ENCODE results near the gene RIMBP3C. TPM values are rescaled to one million over a fixed set of nuclear protein-coding genes. Genes with fewer than 3 reads are reported as not detected.
A peak's percentile ranks its signal among the peaks of the same experiment; 100 is the strongest.
"Not testable (repeated sequence)": the region's sequence is repeated elsewhere in the genome, so short reads cannot be mapped to it uniquely, and the experiment has no call there.

RIMBP3C gene
- polyA plus RNA-seq, 1 donor from 2014 or later = 0.07 TPM

DNA sequence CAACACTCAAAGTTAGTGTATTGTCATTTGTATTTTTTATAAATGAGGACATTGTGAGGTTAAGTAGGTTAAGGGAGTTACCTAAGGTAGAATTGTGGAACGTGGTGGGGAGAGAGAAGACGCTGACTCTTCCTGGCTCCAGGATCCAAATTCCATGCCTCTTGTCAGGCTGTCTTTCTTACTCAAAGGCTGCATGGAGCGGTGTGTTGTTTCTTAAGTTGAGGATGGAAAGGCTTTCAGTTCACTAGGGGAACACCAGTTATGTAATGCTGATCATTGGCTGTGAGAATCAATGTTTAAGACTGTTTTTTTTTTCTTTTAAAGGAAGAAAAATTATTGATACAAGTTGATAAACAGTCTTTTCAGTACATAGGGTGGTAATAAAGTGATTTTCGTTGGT lies 19.1 kb upstream of the RIMBP3C start:
- Histone ChIP-seq H3K27ac (ENCODE audit: low read length) (no peak overlapping the region), H3K4me3 (ENCODE audit: low read length) (peak overlapping the region; percentile 70), H3K27me3 (ENCODE audit: insufficient read depth, low read depth, low read length) (no peaks in the 10 kb centered on the region), H3K36me3 (ENCODE audit: insufficient read depth, low read length) (no peaks in the 10 kb centered on the region), H3K9me2 (ENCODE audit: insufficient read depth, low read length) (no peaks in the 10 kb centered on the region), H4K20me1 (ENCODE audit: insufficient read depth) (peaks cover 16% of the 10 kb centered on the region), H3K79me2 (replicated peaks; ENCODE audit: insufficient read depth, low read length) (peaks cover 68% of the 10 kb centered on the region), H3F3A (ENCODE audit: insufficient read depth, low read length, poor library complexity, severe bottlenecking) (no peaks in the 10 kb centered on the region), H3K4me2 (ENCODE audit: low read length) (no peak overlapping the region), H3K9ac (ENCODE audit: low read length) (no peak overlapping the region), H3K9me3 (ENCODE audit: low read length) (no peaks in the 10 kb centered on the region), H2AFZ (ENCODE audit: low read depth, low read length) (no peak overlapping the region)
- TF ChIP-seq, protein P1, sequence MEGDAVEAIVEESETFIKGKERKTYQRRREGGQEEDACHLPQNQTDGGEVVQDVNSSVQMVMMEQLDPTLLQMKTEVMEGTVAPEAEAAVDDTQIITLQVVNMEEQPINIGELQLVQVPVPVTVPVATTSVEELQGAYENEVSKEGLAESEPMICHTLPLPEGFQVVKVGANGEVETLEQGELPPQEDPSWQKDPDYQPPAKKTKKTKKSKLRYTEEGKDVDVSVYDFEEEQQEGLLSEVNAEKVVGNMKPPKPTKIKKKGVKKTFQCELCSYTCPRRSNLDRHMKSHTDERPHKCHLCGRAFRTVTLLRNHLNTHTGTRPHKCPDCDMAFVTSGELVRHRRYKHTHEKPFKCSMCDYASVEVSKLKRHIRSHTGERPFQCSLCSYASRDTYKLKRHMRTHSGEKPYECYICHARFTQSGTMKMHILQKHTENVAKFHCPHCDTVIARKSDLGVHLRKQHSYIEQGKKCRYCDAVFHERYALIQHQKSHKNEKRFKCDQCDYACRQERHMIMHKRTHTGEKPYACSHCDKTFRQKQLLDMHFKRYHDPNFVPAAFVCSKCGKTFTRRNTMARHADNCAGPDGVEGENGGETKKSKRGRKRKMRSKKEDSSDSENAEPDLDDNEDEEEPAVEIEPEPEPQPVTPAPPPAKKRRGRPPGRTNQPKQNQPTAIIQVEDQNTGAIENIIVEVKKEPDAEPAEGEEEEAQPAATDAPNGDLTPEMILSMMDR (IDR thresholded peaks at IDR 0.05; ENCODE audit: poor library complexity, severe bottlenecking) = no peak
- TF ChIP-seq SMC3 (conservative IDR thresholded peaks at IDR 0.05; ENCODE audit: poor library complexity) = no peak
- TF ChIP-seq EZH2 (IDR thresholded peaks at IDR 0.05; ENCODE audit: borderline replicate concordance, insufficient read depth, low read length, poor library complexity, severe bottlenecking) = no peak
- no peak for TF ChIP-seq POLR2AphosphoS5 (IDR thresholded peaks at IDR 0.05)
- TF ChIP-seq TAF1 (IDR thresholded peaks at IDR 0.05; ENCODE audit: low read depth) = no peak
- no peak for TF ChIP-seq RAD21 (conservative IDR thresholded peaks at IDR 0.05)
- TF ChIP-seq, protein P2, sequence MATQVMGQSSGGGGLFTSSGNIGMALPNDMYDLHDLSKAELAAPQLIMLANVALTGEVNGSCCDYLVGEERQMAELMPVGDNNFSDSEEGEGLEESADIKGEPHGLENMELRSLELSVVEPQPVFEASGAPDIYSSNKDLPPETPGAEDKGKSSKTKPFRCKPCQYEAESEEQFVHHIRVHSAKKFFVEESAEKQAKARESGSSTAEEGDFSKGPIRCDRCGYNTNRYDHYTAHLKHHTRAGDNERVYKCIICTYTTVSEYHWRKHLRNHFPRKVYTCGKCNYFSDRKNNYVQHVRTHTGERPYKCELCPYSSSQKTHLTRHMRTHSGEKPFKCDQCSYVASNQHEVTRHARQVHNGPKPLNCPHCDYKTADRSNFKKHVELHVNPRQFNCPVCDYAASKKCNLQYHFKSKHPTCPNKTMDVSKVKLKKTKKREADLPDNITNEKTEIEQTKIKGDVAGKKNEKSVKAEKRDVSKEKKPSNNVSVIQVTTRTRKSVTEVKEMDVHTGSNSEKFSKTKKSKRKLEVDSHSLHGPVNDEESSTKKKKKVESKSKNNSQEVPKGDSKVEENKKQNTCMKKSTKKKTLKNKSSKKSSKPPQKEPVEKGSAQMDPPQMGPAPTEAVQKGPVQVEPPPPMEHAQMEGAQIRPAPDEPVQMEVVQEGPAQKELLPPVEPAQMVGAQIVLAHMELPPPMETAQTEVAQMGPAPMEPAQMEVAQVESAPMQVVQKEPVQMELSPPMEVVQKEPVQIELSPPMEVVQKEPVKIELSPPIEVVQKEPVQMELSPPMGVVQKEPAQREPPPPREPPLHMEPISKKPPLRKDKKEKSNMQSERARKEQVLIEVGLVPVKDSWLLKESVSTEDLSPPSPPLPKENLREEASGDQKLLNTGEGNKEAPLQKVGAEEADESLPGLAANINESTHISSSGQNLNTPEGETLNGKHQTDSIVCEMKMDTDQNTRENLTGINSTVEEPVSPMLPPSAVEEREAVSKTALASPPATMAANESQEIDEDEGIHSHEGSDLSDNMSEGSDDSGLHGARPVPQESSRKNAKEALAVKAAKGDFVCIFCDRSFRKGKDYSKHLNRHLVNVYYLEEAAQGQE (IDR thresholded peaks at IDR 0.05; ENCODE audit: borderline replicate concordance) = no peak
- no peak for TF ChIP-seq MXI1 (conservative IDR thresholded peaks at IDR 0.05; ENCODE audit: poor library complexity, severe bottlenecking)
- TF ChIP-seq EP300 (conservative IDR thresholded peaks at IDR 0.05; ENCODE audit: poor library complexity, severe bottlenecking) = no peak

DNA sequence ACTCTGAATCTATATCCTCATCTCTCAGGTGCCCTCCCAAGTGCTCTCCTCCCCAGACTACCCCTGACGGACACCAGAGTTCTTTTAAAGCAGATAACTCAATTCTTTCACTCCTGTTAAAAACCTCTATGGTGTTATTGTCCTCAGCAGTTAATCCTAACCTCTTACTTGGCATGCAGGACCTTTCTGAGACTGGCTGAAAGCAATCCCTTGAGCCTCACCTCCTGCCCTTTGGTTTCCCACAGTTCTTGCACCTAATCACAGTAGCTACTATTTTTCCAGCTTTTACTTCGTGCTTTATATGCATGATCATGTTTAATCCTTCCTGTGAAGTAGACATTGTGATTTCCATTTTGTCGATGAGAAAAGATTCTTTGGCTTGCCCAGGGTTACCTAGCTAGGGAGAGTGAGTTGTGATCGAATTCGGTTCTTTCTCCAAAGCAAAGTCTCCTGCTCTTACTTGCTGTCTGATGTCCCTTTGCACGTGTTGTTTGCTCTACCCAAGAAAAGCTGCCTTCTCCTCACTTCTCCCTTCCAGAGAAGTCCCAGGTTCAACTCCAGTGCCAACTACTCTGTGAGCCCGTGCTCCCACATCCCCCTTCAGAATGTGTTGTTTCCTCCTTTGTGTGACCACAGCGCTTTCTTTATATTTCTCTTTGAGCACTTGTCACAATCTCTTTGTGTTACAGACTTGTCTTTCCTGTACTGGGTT lies 18.4 kb upstream of the RIMBP3C start:
- Histone ChIP-seq H3K27me3 (ENCODE audit: insufficient read depth, low read depth, low read length) (no peaks in the 10 kb centered on the region), H3K27ac (ENCODE audit: low read length) (no peak overlapping the region), H3K36me3 (ENCODE audit: insufficient read depth, low read length) (no peaks in the 10 kb centered on the region), H3K9me3 (ENCODE audit: low read length) (no peaks in the 10 kb centered on the region), H4K20me1 (ENCODE audit: insufficient read depth) (peaks cover 16% of the 10 kb centered on the region), H3K4me3 (ENCODE audit: low read length) (peak overlapping the region; percentile 70), H3K9ac (ENCODE audit: low read length) (peak overlapping the region; percentile 2), H3K9me2 (ENCODE audit: insufficient read depth, low read length) (no peaks in the 10 kb centered on the region), H3F3A (ENCODE audit: insufficient read depth, low read length, poor library complexity, severe bottlenecking) (no peaks in the 10 kb centered on the region), H3K4me2 (ENCODE audit: low read length) (peak overlapping the region; percentile 34), H2AFZ (ENCODE audit: low read depth, low read length) (no peak overlapping the region), H3K79me2 (replicated peaks; ENCODE audit: insufficient read depth, low read length) (peaks cover 68% of the 10 kb centered on the region)
- TF ChIP-seq POLR2AphosphoS5 (IDR thresholded peaks at IDR 0.05) = no peak
- TF ChIP-seq, protein P1 (IDR thresholded peaks at IDR 0.05; ENCODE audit: poor library complexity, severe bottlenecking) = no peak
- TF ChIP-seq EZH2 (IDR thresholded peaks at IDR 0.05; ENCODE audit: borderline replicate concordance, insufficient read depth, low read length, poor library complexity, severe bottlenecking) = no peak
- no peak for TF ChIP-seq MXI1 (conservative IDR thresholded peaks at IDR 0.05; ENCODE audit: poor library complexity, severe bottlenecking)
- TF ChIP-seq TAF1 (IDR thresholded peaks at IDR 0.05; ENCODE audit: low read depth) = no peak
- no peak for TF ChIP-seq SMC3 (conservative IDR thresholded peaks at IDR 0.05; ENCODE audit: poor library complexity)
- TF ChIP-seq RAD21 (conservative IDR thresholded peaks at IDR 0.05) = no peak
- TF ChIP-seq, protein P2 (IDR thresholded peaks at IDR 0.05; ENCODE audit: borderline replicate concordance) = no peak
- TF ChIP-seq EP300 (conservative IDR thresholded peaks at IDR 0.05; ENCODE audit: poor library complexity, severe bottlenecking) = no peak

DNA sequence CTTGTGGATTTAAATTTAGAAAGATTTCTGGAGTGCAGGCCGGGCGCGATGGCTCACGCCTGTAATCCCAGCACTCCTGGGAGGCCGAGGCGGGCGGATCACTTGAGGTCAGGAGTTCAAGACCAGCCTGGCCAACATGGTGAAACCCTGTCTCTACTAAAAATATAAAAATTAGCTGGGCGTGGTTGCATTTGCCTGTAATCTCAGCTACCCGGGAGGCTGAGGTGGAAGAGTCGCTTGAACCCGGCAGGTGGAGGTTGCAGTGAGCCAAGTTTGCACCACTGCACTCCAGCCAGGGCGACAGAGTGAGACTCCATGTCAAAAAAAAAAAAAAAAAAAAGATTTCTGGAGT lies 17.8 kb upstream of the RIMBP3C start:
- not testable (repeated sequence) for H3K9me2 ChIP-seq (ENCODE audit: insufficient read depth, low read length); H3K27ac ChIP-seq (ENCODE audit: low read length); H3K9me3 ChIP-seq (ENCODE audit: low read length); H3K36me3 ChIP-seq (ENCODE audit: insufficient read depth, low read length); H3F3A ChIP-seq (ENCODE audit: insufficient read depth, low read length, poor library complexity, severe bottlenecking); H3K27me3 ChIP-seq (ENCODE audit: insufficient read depth, low read depth, low read length); H2AFZ ChIP-seq (ENCODE audit: low read depth, low read length)
- peak overlapping the region; percentile 87 for H3K4me2 ChIP-seq (ENCODE audit: low read length)
- peaks cover 15% of the 10 kb centered on the region for H4K20me1 ChIP-seq (ENCODE audit: insufficient read depth)
- peaks cover 63% of the 10 kb centered on the region for H3K79me2 ChIP-seq (replicated peaks; ENCODE audit: insufficient read depth, low read length)
- H3K9ac ChIP-seq (ENCODE audit: low read length) = peak overlapping the region; percentile 94
- peak overlapping the region; percentile 70 for H3K4me3 ChIP-seq (ENCODE audit: low read length)
